Uterus (tissue), 4 donors: Measurements from ENCODE around the gene LARGE2. TPM values are rescaled to one million over a fixed set of nuclear protein-coding genes. Genes with fewer than 3 reads are reported as not detected.

Experiments
- DNase-seq, 2 donors: peaks; one replicate each; pipeline ENCODE4 v3.0.0-alpha.2; 2019 to 2020
- H3K27ac ChIP-seq, 2 donors: fragments of 200-600 bp; sonication (generic); 1 replicate in 1 of 2; 2 replicates in 1 of 2; pipeline ENCODE4 v1.5.1; 2016 to 2018
- H3K27me3 ChIP-seq, 2 donors: fragments of 200-600 bp; sonication (generic); one replicate each; pipeline ENCODE4 v1.5.1; 2018 to 2019; ENCODE audit warnings: control low read depth in 1 of 2
- H3K36me3 ChIP-seq, 2 donors: fragments of 200-600 bp; sonication (generic); one replicate each; pipeline ENCODE4 v1.5.1; 2019; ENCODE audit warnings: control low read depth in 1 of 2
- H3K4me1 ChIP-seq, 2 donors: fragments of 200-600 bp; sonication (generic); one replicate each; pipeline ENCODE4 v1.5.1; 2018 to 2019; ENCODE audit warnings: control low read depth in 1 of 2
- H3K4me3 ChIP-seq, 2 donors: fragments of 200-600 bp; sonication (generic); 1 replicate in 1 of 2; 2 replicates in 1 of 2; pipeline ENCODE4 v1.5.1; 2018 to 2019; ENCODE audit warnings: mild to moderate bottlenecking in 1 of 2
- H3K9me3 ChIP-seq, 2 donors: fragments of 200-600 bp; sonication (generic); one replicate each; pipeline ENCODE4 v1.5.1; 2019; ENCODE audit warnings: control low read depth in 1 of 2
- CTCF ChIP-seq, 4 experiments: fragments of 200-600 bp in 2 of 4; fragments of 450-650 bp in 2 of 4; sonication (generic) in 2 of 4; IDR thresholded peaks; one replicate each; pipeline ENCODE4 v1.5.1; 2016 to 2019; ENCODE audit warnings: antibody characterized with exemption in 4 of 4, mild to moderate bottlenecking in 2 of 4, moderate library complexity in 1 of 4
- POLR2A ChIP-seq, 2 donors: fragments of 450-650 bp; IDR thresholded peaks; one replicate each; pipeline ENCODE4 v1.6.1; 2016; ENCODE audit warnings: antibody characterized with exemption in 2 of 2, mild to moderate bottlenecking in 1 of 2, moderate library complexity in 1 of 2
- intact Hi-C: fragments of 100-400 bp; cut with DNase I; formaldehyde crosslinking; loops from one replicate; pipeline ENCODE4 v1.15.1; 2023; ENCODE audit warnings: low total_unique reads
- total RNA-seq, 4 donors: library from RNA; depleted of rRNA in 3 of 4; stranded (reverse); fragments of >200 nt in 3 of 4; gene quantifications; one replicate each; pipeline versions ENCODE4 v1.1.0 to v1.2.4, GENCODE V29; 2014 to 2023
- donor health status: DM: yes; HTN: yes; CAD: no.

Gene LARGE2
- total RNA-seq, 4 donors from 2014 or later: 0.64 to 4.4 (median 2.4) TPM; not detected in 1

- H3K36me3 ChIP-seq: no peaks in the 10 kb centered on the region
Observed at GRCh38 chr11:45909594-45910475, 12.6 kb upstream of the LARGE2 start.

GRCh38 chr11:45910623-45911022 is 11.8 kb upstream of the LARGE2 start:
- intact Hi-C loops: no loop called here
- Histone ChIP-seq H3K27ac (no peak overlapping the region), H3K9me3 (no peaks in the 10 kb centered on the region), H3K27me3 (no peaks in the 10 kb centered on the region), H3K4me1 (no peaks in the 10 kb centered on the region), H3K36me3 (no peaks in the 10 kb centered on the region), H3K4me3 (no peak overlapping the region)
- TF ChIP-seq POLR2A (IDR thresholded peaks at IDR 0.05) (no peak), CTCF (IDR thresholded peaks at IDR 0.05) (no peak)
- DNase-seq: no peak

More at GRCh38 chr11:45909594-45910475, 12.6 kb upstream of the LARGE2 start:
- Histone ChIP-seq H3K27me3 (no peaks in the 10 kb centered on the region), H3K4me1 (no peaks in the 10 kb centered on the region), H3K9me3 (no peaks in the 10 kb centered on the region), H3K27ac (no peak overlapping the region), H3K4me3 (no peak overlapping the region)
- intact Hi-C loops: no loop called here
- TF ChIP-seq POLR2A (IDR thresholded peaks at IDR 0.05): no peak
- no peak for TF ChIP-seq CTCF (IDR thresholded peaks at IDR 0.05)
- DNase-seq: no peak

- Histone ChIP-seq H3K4me3 (no peak overlapping the region), H3K27ac (no peak overlapping the region), H3K9me3 (no peaks in the 10 kb centered on the region), H3K36me3 (no peaks in the 10 kb centered on the region), H3K4me1 (peaks cover 4 to 7% of the 10 kb centered on the region in 2 donors), H3K27me3 (no peaks in the 10 kb centered on the region)
- intact Hi-C loops: no loop called here
- no peak for DNase-seq
- TF ChIP-seq POLR2A (IDR thresholded peaks at IDR 0.05) (no peak), CTCF (IDR thresholded peaks at IDR 0.05) (no peak)
Observed at GRCh38 chr11:45913514-45913913, 8.9 kb upstream of the LARGE2 start.

GRCh38 chr11:45913942-45914635 is 8.4 kb upstream of the LARGE2 start:
- no peak overlapping the region for H3K4me3 ChIP-seq
- no peaks in the 10 kb centered on the region for H3K9me3 ChIP-seq
- H3K27me3 ChIP-seq: no peaks in the 10 kb centered on the region
- TF ChIP-seq CTCF (IDR thresholded peaks at IDR 0.05): no peak
- TF ChIP-seq POLR2A (IDR thresholded peaks at IDR 0.05): no peak
- intact Hi-C loops: no loop called here
- no peak for DNase-seq
- H3K4me1 ChIP-seq: peaks cover 4 to 7% of the 10 kb centered on the region in 2 donors
- no peak overlapping the region for H3K27ac ChIP-seq
- H3K36me3 ChIP-seq: no peaks in the 10 kb centered on the region

- no peaks in the 10 kb centered on the region for H3K36me3 ChIP-seq
Observed at GRCh38 chr11:45915446-45915845, 7.0 kb upstream of the LARGE2 start.

More at GRCh38 chr11:45915446-45915845, 7.0 kb upstream of the LARGE2 start:
- Histone ChIP-seq H3K27ac (no peak overlapping the region), H3K4me3 (no peak overlapping the region), H3K9me3 (no peaks in the 10 kb centered on the region), H3K27me3 (no peaks in the 10 kb centered on the region), H3K4me1 (peaks cover 4 to 7% of the 10 kb centered on the region in 2 donors)
- TF ChIP-seq POLR2A (IDR thresholded peaks at IDR 0.05): no peak
- no peak for TF ChIP-seq CTCF (IDR thresholded peaks at IDR 0.05)
- DNase-seq: no peak
- intact Hi-C loops: loop anchor here (5.0 kb wide), 1 partner anchor 68 kb away; the partner anchor contains the start of gene CRY2
